WI38 (cell line): ENCODE data around the gene CHAC1.

Experiments used
- H3K4me3 ChIP-seq: 2 replicates; pipeline ENCODE4 v1.5.1; 2011; ENCODE audit warnings: low read depth, mild to moderate bottlenecking, control low read depth, low read length
- CTCF ChIP-seq: IDR thresholded peaks from 2 replicates; pipeline ENCODE4 v1.5.1; 2012; ENCODE audit warnings: low read depth, mild to moderate bottlenecking, control low read depth, low read length

Gene CHAC1

GRCh38 chr15:40955930-40956540 lies 2.8 kb downstream of the CHAC1 start:
- TF ChIP-seq CTCF = no peak
- H3K4me3 ChIP-seq = peak overlapping the region; percentile 91

GRCh38 chr15:40956541-40956982 lies 3.3 kb downstream of the CHAC1 start:
- peak overlapping the region; percentile 91 for H3K4me3 ChIP-seq
- no peak for TF ChIP-seq CTCF

- TF ChIP-seq CTCF = no peak
- peak overlapping the region; percentile 91 for H3K4me3 ChIP-seq
These were observed 3.8 kb downstream of the CHAC1 start for GRCh38 chr15:40957041-40957555.

GRCh38 chr15:40957581-40958051 lies 4.3 kb downstream of the CHAC1 start:
- H3K4me3 ChIP-seq = no peak overlapping the region

GRCh38 chr15:40958146-40958545 lies 4.9 kb downstream of the CHAC1 start:
- H3K4me3 ChIP-seq = no peak overlapping the region
- TF ChIP-seq CTCF = no peak

More at GRCh38 chr15:40957581-40958051, 4.3 kb downstream of the CHAC1 start:
- TF ChIP-seq CTCF = no peak

- TF ChIP-seq CTCF = no peak
- H3K4me3 ChIP-seq = no peak overlapping the region
These were observed 5.5 kb downstream of the CHAC1 start for GRCh38 chr15:40958723-40959122.

GRCh38 chr15:40959331-40960141 lies 6.3 kb downstream of the CHAC1 start:
- no peak for TF ChIP-seq CTCF
- no peak overlapping the region for H3K4me3 ChIP-seq
